Upper lobe of right lung (tissue), 1 donor: Measurements from ENCODE around the gene UNC93A. TPM values are rescaled to one million over a fixed set of nuclear protein-coding genes. Genes with fewer than 3 reads are reported as not detected.

Experiments
- ATAC-seq: fragments of 200-7000 bp; cut with Tn5 transposase; one replicate; pipeline ENCODE4 v1.9.1; 2020; ENCODE audit warnings: mild to moderate bottlenecking, moderate library complexity
- DNase-seq: peaks from one replicate; pipeline ENCODE4 v3.0.0-alpha.2; 2020
- H3K27ac ChIP-seq: fragments of 200-600 bp; one replicate; pipeline ENCODE4 v1.8.0; 2022
- H3K27me3 ChIP-seq: fragments of 200-600 bp; one replicate; pipeline ENCODE4 v1.8.0; 2022; ENCODE audit warnings: mild to moderate bottlenecking
- H3K36me3 ChIP-seq: fragments of 200-600 bp; one replicate; pipeline ENCODE4 v1.8.0; 2022
- H3K4me1 ChIP-seq: fragments of 200-600 bp; one replicate; pipeline ENCODE4 v1.8.0; 2022
- H3K4me3 ChIP-seq: fragments of 200-600 bp; one replicate; pipeline ENCODE4 v1.8.0; 2022; ENCODE audit warnings: mild to moderate bottlenecking
- H3K9me3 ChIP-seq: fragments of 200-600 bp; one replicate; pipeline ENCODE4 v1.8.0; 2022
- intact Hi-C: fragments of 100-400 bp; cut with DNase I; formaldehyde crosslinking; loops from one replicate; pipeline ENCODE4 v1.11.0; 2022
- total RNA-seq: library from RNA; stranded (reverse); fragmentation: NEBNext Ultra II Directional; extraction: Animal tissue kit (Norgen Biotek cat#: 25700); gene quantifications from one replicate; pipeline ENCODE4 v1.2.1, GENCODE V29; 2021
- TF ChIP-seq, protein P1 (sequence below): fragments of 200-600 bp; IDR thresholded peaks from one replicate; pipeline ENCODE4 v1.8.0; 2022; ENCODE audit warnings: antibody characterized with exemption
- donor health status: DM: no; HTN: yes; CAD: no; lungs with severe emphysema.

The UNC93A gene
- total RNA-seq, 1 donor from 2014 or later: not detected

GRCh38 chr6:167293590-167294091 is 2.5 kb downstream of the UNC93A start:
- H3K9me3 ChIP-seq: no peaks in the 10 kb centered on the region

GRCh38 chr6:167294241-167294640 is 3.1 kb downstream of the UNC93A start:
- Histone ChIP-seq H3K36me3 (no peaks in the 10 kb centered on the region), H3K27me3 (no peaks in the 10 kb centered on the region), H3K4me1 (no peaks in the 10 kb centered on the region), H3K4me3 (no peak overlapping the region), H3K9me3 (no peaks in the 10 kb centered on the region), H3K27ac (no peak overlapping the region)
- no peak for DNase-seq
- ATAC-seq: no peak
- TF ChIP-seq, protein P1, sequence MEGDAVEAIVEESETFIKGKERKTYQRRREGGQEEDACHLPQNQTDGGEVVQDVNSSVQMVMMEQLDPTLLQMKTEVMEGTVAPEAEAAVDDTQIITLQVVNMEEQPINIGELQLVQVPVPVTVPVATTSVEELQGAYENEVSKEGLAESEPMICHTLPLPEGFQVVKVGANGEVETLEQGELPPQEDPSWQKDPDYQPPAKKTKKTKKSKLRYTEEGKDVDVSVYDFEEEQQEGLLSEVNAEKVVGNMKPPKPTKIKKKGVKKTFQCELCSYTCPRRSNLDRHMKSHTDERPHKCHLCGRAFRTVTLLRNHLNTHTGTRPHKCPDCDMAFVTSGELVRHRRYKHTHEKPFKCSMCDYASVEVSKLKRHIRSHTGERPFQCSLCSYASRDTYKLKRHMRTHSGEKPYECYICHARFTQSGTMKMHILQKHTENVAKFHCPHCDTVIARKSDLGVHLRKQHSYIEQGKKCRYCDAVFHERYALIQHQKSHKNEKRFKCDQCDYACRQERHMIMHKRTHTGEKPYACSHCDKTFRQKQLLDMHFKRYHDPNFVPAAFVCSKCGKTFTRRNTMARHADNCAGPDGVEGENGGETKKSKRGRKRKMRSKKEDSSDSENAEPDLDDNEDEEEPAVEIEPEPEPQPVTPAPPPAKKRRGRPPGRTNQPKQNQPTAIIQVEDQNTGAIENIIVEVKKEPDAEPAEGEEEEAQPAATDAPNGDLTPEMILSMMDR: no peak
- intact Hi-C loops: no loop called here

More at GRCh38 chr6:167293590-167294091, 2.5 kb downstream of the UNC93A start:
- no peak overlapping the region for H3K27ac ChIP-seq
- no peaks in the 10 kb centered on the region for H3K36me3 ChIP-seq
- H3K4me1 ChIP-seq: no peaks in the 10 kb centered on the region
- no peak overlapping the region for H3K4me3 ChIP-seq
- TF ChIP-seq, protein P1: no peak
- ATAC-seq (no peak), DNase-seq (no peak)
- intact Hi-C loops: no loop called here
- H3K27me3 ChIP-seq: no peaks in the 10 kb centered on the region

- no peaks in the 10 kb centered on the region for H3K36me3 ChIP-seq
- TF ChIP-seq, protein P1: no peak
- intact Hi-C loops: no loop called here
- H3K27me3 ChIP-seq: no peaks in the 10 kb centered on the region
- DNase-seq (peak; percentile 60), ATAC-seq (no peak)
- no peaks in the 10 kb centered on the region for H3K9me3 ChIP-seq
- H3K27ac ChIP-seq: no peak overlapping the region
- H3K4me1 ChIP-seq: no peaks in the 10 kb centered on the region
- no peak overlapping the region for H3K4me3 ChIP-seq
These were observed 3.8 kb downstream of the UNC93A start for GRCh38 chr6:167294651-167295494.

DNA sequence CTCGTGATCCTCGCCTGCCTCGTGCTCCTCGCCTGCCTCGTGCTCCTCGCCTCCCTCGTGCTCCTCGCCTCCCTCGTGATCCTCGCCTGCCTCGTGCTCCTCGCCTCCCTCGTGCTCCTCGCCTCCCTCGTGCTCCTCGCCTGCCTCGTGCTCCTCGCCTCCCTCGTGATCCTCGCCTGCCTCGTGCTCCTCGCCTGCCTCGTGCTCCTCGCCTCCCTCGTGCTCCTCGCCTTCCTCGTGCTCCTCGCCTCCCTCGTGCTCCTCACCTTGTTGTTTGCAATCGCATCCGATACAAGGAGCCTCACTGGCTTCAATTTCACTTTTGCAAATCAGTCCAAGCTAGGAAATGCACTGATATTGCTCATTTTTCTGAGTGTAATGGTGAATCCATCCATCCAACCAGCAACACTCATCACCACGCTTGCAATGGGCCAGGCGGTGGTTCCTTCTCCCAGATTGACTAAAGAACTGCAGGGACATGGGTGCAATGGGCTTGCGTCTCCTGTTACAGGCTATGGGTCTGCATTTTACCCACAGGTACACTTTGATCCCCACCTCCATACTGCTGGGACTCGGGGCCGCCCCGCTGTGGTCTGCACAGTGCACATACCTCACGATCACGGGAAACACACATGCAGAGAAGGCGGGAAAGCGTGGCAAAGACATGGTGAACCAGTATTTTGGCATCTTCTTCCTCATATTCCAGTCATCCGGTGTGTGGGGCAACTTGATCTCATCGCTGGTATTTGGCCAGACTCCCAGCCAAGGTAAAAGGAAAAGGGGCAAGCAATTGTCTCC is 4.6 kb downstream of the UNC93A start:
- TF ChIP-seq, protein P1: no peak
- Histone ChIP-seq H3K9me3 (no peaks in the 10 kb centered on the region), H3K4me3 (no peak overlapping the region), H3K27me3 (no peaks in the 10 kb centered on the region), H3K27ac (no peak overlapping the region), H3K36me3 (no peaks in the 10 kb centered on the region), H3K4me1 (no peaks in the 10 kb centered on the region)
- DNase-seq: no peak
- no peak for ATAC-seq
- intact Hi-C loops: no loop called here

GRCh38 chr6:167296293-167296690 is 5.2 kb downstream of the UNC93A start:
- no peak for ATAC-seq
- H3K9me3 ChIP-seq: no peaks in the 10 kb centered on the region
- TF ChIP-seq, protein P1: no peak

More at GRCh38 chr6:167296293-167296690, 5.2 kb downstream of the UNC93A start:
- H3K4me3 ChIP-seq: no peak overlapping the region
- no peak overlapping the region for H3K27ac ChIP-seq
- no peaks in the 10 kb centered on the region for H3K36me3 ChIP-seq
- intact Hi-C loops: no loop called here
- DNase-seq: no peak
- no peaks in the 10 kb centered on the region for H3K27me3 ChIP-seq
- H3K4me1 ChIP-seq: no peaks in the 10 kb centered on the region
